ENCODE data around the gene SLC10A7. TPM values are rescaled to one million over a fixed set of nuclear protein-coding genes. Genes with fewer than 3 reads are reported as not detected.

The SLC10A7 gene
- total and polyA plus RNA-seq, 2 donors from 2014 or later = 1.9 to 15.1 TPM

- no peak for TF ChIP-seq CTCF (IDR thresholded peaks at IDR 0.05; ENCODE audit: borderline replicate concordance, extremely low read depth, insufficient read depth)
- intact Hi-C loops (cut with DNase I) = no loop called here
- H3K27ac ChIP-seq (ENCODE audit: low read depth in 2 of 2, low read length in 2 of 2) = no peak overlapping the region
- no peaks in the 10 kb centered on the region for H3K36me3 ChIP-seq (ENCODE audit: control insufficient read depth in 2 of 3, insufficient read depth in 3 of 3, low read length in 3 of 3)
- FAIRE-seq = no peak
- no peak for DNase-seq
- H3K9ac ChIP-seq (ENCODE audit: low read length in 3 of 3) = no peak overlapping the region
- H3K4me1 ChIP-seq (ENCODE audit: control insufficient read depth in 2 of 3, insufficient read depth in 2 of 3, low read depth in 1 of 3, low read length in 3 of 3) = peaks cover 0 to 2% (median 0%) of the 10 kb centered on the region in 3 donors
- no peak overlapping the region for H3K4me3 ChIP-seq (ENCODE audit: low read length in 3 of 3)
- H3K27me3 ChIP-seq (ENCODE audit: control insufficient read depth, insufficient read depth, low read length) = no peaks in the 10 kb centered on the region
- no peaks in the 10 kb centered on the region for H3K9me3 ChIP-seq (ENCODE audit: control insufficient read depth in 2 of 3, insufficient read depth in 1 of 3, low read length in 3 of 3)
Observed at GRCh38 chr4:146371812-146372211, 149.9 kb downstream of the SLC10A7 start.

GRCh38 chr4:146370841-146371240 is 150.9 kb downstream of the SLC10A7 start:
- Histone ChIP-seq H3K9ac (ENCODE audit: low read length in 3 of 3) (no peak overlapping the region), H3K4me3 (ENCODE audit: low read length in 3 of 3) (no peak overlapping the region), H3K27me3 (ENCODE audit: control insufficient read depth, insufficient read depth, low read length) (no peaks in the 10 kb centered on the region), H3K9me3 (ENCODE audit: control insufficient read depth in 2 of 3, insufficient read depth in 1 of 3, low read length in 3 of 3) (no peaks in the 10 kb centered on the region), H3K27ac (ENCODE audit: low read depth in 2 of 2, low read length in 2 of 2) (no peak overlapping the region), H3K36me3 (ENCODE audit: control insufficient read depth in 2 of 3, insufficient read depth in 3 of 3, low read length in 3 of 3) (no peaks in the 10 kb centered on the region), H3K4me1 (ENCODE audit: control insufficient read depth in 2 of 3, insufficient read depth in 2 of 3, low read depth in 1 of 3, low read length in 3 of 3) (peaks cover 0 to 2% (median 0%) of the 10 kb centered on the region in 3 donors)
- no peak for FAIRE-seq
- no peak for DNase-seq
- no peak for TF ChIP-seq CTCF (IDR thresholded peaks at IDR 0.05; ENCODE audit: borderline replicate concordance, extremely low read depth, insufficient read depth)
- intact Hi-C loops (cut with DNase I) = no loop called here

- no peak for TF ChIP-seq CTCF (IDR thresholded peaks at IDR 0.05; ENCODE audit: borderline replicate concordance, extremely low read depth, insufficient read depth)
- Histone ChIP-seq H3K36me3 (ENCODE audit: control insufficient read depth in 2 of 3, insufficient read depth in 3 of 3, low read length in 3 of 3) (no peaks in the 10 kb centered on the region), H3K4me1 (ENCODE audit: control insufficient read depth in 2 of 3, insufficient read depth in 2 of 3, low read depth in 1 of 3, low read length in 3 of 3) (peaks cover 0 to 2% (median 0%) of the 10 kb centered on the region in 3 donors), H3K4me3 (ENCODE audit: low read length in 3 of 3) (no peak overlapping the region), H3K9me3 (ENCODE audit: control insufficient read depth in 2 of 3, insufficient read depth in 1 of 3, low read length in 3 of 3) (no peaks in the 10 kb centered on the region), H3K9ac (ENCODE audit: low read length in 3 of 3) (no peak overlapping the region), H3K27me3 (ENCODE audit: control insufficient read depth, insufficient read depth, low read length) (no peaks in the 10 kb centered on the region), H3K27ac (ENCODE audit: low read depth in 2 of 2, low read length in 2 of 2) (no peak overlapping the region)
- DNase-seq (no peak), FAIRE-seq (no peak)
- intact Hi-C loops (cut with DNase I) = no loop called here
Observed at GRCh38 chr4:146369446-146369845, 152.3 kb downstream of the SLC10A7 start.

GRCh38 chr4:146368209-146368608 is 153.5 kb downstream of the SLC10A7 start:
- peaks cover 0 to 2% (median 0%) of the 10 kb centered on the region in 3 donors for H3K4me1 ChIP-seq (ENCODE audit: control insufficient read depth in 2 of 3, insufficient read depth in 2 of 3, low read depth in 1 of 3, low read length in 3 of 3)
- no peak overlapping the region for H3K4me3 ChIP-seq (ENCODE audit: low read length in 3 of 3)
- H3K27ac ChIP-seq (ENCODE audit: low read depth in 2 of 2, low read length in 2 of 2) = no peak overlapping the region
- FAIRE-seq (no peak), DNase-seq (no peak)
- no peaks in the 10 kb centered on the region for H3K36me3 ChIP-seq (ENCODE audit: control insufficient read depth in 2 of 3, insufficient read depth in 3 of 3, low read length in 3 of 3)
- H3K9me3 ChIP-seq (ENCODE audit: control insufficient read depth in 2 of 3, insufficient read depth in 1 of 3, low read length in 3 of 3) = no peaks in the 10 kb centered on the region
- H3K9ac ChIP-seq (ENCODE audit: low read length in 3 of 3) = no peak overlapping the region
- no peaks in the 10 kb centered on the region for H3K27me3 ChIP-seq (ENCODE audit: control insufficient read depth, insufficient read depth, low read length)
- intact Hi-C loops (cut with DNase I) = no loop called here
- TF ChIP-seq CTCF (IDR thresholded peaks at IDR 0.05; ENCODE audit: borderline replicate concordance, extremely low read depth, insufficient read depth) = no peak
